Fibroblast of skin of right biceps (primary cell): ENCODE results near the gene RRP36.
"Not testable (repeated sequence)": the region's sequence is repeated elsewhere in the genome, so short reads cannot be mapped to it uniquely, and the experiment has no call there.

Experiments
- DNase-seq: peaks from one replicate; pipeline ENCODE4 v3.0.0-alpha.2; 2013

The RRP36 gene, protein sequence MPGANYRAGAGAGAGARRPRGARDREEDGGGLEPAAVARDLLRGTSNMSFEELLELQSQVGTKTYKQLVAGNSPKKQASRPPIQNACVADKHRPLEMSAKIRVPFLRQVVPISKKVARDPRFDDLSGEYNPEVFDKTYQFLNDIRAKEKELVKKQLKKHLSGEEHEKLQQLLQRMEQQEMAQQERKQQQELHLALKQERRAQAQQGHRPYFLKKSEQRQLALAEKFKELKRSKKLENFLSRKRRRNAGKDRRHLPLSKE

GRCh38 chr6:43021270-43022047, at the start of gene RRP36:
Gene RRP36, plus strand, starts transcription at chr6:43021623. Its CDS starts 32 bp downstream, at chr6:43021655.
- DNase-seq: peak; percentile 74

GRCh38 chr6:42971746-42972327, 49.6 kb upstream of the RRP36 start:
- DNase-seq: no peak

DNA sequence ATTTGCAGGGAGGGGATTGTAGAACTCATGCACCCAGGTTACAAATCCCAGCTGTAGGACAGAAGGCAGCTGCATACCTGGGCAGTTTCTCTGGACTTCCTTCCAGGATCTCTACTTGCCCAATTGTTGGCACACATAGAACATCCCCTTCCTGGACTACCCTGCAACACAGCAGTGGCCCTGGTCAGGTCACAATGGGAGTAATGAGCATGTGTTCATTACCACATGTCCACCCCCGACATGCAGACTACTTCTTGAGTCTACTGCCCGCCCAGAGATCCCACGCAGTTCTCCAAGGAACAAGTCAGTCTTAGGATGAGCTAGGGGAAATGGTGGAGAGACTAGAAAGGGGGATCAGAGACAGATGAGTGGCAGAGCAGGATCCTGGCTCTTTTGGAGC, 47.5 kb upstream of the RRP36 start:
- no peak for DNase-seq

- no peak for DNase-seq
Measured at GRCh38 chr6:42974919-42975505, 46.4 kb upstream of the RRP36 start.

GRCh38 chr6:42978487-42978838, 43.0 kb upstream of the RRP36 start:
- no peak for DNase-seq

GRCh38 chr6:42978839-42979522, 42.4 kb upstream of the RRP36 start, which contains the start of gene PEX6:
Gene PEX6, minus strand, starts transcription at chr6:42979181. Its CDS starts 31 bp downstream, at chr6:42979150.
- DNase-seq: peak; percentile 89

GRCh38 chr6:42979523-42980177, 41.8 kb upstream of the RRP36 start:
- peak; percentile 37 for DNase-seq

DNA sequence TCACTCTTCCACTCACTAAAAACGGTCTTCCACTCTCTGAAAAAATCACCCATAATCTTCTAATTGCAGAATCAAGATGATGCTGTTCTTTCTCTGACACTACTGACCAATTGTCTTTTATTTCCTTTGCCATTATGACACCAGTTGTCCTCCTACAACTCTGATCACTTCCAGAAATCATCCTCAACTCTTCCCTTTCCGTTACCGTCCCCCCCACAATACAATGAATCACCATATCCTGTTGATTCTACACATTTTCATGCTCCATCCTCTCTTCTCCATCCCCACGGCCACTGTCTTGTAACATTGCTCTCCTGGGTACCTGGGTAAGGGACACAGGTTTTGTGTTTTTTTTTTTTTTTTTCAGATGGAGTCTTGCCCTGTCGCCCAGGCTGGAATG, 39.6 kb upstream of the RRP36 start:
- DNase-seq: no peak

DNA sequence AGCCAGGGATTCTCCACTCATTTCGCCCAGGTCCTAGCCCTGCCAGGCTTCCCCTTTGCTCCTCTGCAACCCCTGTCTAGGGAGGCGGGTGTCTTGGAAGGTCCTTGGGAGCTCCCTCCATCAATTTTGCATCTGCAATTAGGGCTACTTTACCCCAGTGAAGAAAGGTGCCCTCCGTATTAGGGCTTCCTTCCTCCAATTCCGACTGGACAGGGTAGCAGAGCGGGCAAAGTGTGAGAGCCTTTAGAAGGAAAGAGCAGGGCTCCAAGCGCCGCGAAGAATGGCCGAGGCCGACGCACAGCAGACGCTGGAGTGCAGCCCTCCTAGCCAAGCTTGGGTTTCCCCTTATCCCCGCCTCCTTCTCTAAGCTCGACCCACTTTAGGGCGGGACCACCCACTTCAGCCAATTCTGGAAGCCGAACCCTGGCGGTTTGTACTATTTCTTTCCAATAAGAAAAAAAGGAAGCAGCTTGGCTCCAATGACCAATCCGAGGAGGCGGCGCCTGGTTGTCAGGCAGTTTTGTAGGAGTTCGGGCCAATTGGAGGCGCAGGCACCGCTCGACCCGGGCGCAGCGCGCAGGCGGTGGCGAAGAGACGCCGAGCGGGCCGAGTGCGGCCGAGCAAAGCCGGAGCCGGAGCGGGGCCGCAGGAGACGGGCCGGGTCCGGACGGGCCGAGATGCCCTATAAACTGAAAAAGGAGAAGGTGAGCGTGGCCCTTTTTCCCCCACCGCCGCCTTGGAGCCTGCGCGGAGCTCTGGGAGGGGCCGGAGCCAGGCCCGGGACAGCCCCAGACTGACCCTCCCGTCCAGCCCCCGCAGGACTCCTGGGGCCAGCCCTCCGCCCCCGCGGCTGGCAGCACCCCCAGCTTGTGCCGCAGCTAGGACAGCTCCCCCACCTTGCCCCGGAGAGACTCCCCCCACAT, 37.2 kb upstream of the RRP36 start, which contains the start of gene PPP2R5D:
Gene PPP2R5D (plus strand): TSS at position 570 of the 923 bp plus-strand sequence. CDS start 108 bp downstream, at position 678.
- DNase-seq: peak; percentile 99

DNA sequence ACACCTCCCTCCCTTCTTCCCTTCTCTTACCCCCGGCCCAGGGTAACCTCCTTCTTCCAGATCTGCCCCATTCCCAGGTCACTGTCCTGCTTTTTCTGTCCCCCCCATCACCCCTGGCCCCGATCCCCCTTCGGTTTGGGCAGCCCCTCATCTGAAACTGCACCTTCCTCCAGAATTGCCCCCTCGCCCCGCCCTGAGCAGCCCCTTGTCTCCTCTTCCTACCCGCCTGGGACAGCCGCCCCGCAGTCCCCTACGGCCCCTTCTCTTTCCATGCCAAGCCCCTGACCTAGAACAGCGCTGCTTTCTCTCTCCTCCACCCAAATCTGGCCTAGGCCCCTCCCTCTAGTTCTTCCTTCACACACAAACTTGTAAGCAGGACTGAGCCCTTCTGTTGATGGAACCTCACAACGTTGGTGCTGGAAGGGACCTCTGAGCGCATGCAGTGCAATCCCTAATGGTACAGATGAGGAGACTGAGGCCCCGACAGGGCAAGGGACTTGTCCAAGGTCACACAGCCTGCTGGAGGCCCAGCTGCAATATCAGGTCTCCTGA, 36.4 kb upstream of the RRP36 start:
- no peak for DNase-seq

- no peak for DNase-seq
Measured at GRCh38 chr6:42987533-42988451, 33.6 kb upstream of the RRP36 start.

DNA sequence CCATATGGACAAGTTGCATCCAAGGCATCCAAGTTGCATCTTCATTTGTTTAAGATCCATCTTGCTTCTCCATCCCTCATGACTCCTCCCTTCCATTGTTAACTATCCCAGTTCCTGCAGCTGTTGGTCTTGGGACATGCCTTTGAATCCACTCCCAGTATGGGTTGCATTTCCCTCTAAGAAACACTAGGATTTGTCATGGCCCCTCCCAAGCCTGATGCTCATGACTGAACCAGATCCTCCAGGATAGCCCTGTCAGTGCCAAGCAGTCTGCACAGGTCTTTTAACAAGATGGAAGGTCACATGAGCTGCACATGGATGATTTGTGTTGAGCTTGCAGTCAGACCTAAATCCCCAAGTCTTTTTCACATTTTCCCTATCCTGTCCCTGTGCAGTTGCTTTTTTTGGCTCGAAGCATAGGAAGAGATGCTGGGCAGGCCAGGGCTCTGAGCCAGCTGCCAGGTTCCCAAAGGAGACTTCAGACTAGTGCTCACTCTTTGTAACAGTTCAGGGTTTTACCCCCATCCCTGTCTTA, 32.9 kb upstream of the RRP36 start:
- DNase-seq: peak; percentile 10

GRCh38 chr6:42989923-42990322, 31.5 kb upstream of the RRP36 start:
- no peak for DNase-seq

- DNase-seq: peak; percentile 9
Measured at GRCh38 chr6:42993445-42993844, 28.0 kb upstream of the RRP36 start.

- DNase-seq: no peak
Measured at GRCh38 chr6:42996513-42996912, 24.9 kb upstream of the RRP36 start.

DNA sequence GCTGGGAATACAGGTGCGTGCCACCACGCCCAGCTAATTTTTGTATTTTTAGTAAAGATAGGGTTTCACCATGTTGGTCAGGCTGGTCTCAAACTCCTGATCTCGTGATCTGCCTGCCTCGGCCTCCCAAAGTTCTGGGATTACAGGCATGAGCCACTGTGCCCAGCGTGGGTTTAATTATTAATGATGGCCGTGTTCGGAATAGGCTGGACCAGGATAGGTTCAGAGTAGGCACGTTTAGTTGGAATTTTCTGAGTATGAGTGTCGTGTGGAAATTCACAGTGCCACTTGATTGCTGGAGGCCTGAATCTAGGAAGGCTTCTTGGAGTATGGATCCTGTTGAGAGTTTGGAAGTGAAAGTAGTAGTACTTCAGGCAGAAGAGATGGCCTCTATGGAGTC, 23.2 kb upstream of the RRP36 start:
- not testable (repeated sequence) for DNase-seq

GRCh38 chr6:43001843-43002242, 19.6 kb upstream of the RRP36 start:
- no peak for DNase-seq

DNA sequence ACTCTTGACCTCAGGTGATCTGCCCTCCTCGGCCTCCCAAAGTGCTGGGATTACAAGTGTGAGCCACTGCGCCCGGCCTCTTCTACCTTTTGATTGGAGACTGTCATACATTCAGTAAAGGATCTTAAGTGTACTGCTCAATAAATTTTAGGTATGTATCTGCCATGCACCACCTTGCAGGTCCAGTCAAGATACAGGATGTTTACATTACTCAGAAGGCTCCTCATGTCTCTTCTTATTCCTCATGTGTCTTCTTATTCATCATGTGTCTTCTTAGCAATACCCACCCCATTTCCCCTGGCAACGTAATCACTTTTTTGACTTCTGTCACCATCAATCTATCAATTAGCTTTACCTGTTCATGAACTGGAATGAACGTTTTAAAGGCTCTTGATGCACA, 15.6 kb upstream of the RRP36 start:
- no peak for DNase-seq

DNA sequence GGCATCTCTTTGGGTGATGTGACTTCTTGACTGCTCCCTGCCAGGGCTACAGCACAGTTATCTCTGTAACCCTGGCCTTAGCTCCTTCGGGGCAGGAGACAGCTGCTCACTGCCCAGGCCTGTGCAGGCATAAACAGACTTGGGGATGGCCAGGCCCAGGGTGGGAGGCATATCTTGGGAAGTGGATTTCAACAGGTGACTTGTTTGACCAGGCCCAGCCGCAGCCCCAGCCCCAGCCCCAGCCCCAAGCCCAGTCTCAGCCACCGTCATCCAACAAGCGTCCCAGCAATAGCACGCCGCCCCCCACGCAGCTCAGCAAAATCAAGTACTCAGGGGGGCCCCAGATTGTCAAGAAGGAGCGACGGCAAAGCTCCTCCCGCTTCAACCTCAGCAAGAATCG, 15.2 kb upstream of the RRP36 start:
- no peak for DNase-seq
